ENCODE data around the gene FNDC10. TPM values are rescaled to one million over a fixed set of nuclear protein-coding genes. Genes with fewer than 3 reads are reported as not detected.

FNDC10 gene
- polyA plus RNA-seq, 1 experiment, result 1.4 TPM

DNA sequence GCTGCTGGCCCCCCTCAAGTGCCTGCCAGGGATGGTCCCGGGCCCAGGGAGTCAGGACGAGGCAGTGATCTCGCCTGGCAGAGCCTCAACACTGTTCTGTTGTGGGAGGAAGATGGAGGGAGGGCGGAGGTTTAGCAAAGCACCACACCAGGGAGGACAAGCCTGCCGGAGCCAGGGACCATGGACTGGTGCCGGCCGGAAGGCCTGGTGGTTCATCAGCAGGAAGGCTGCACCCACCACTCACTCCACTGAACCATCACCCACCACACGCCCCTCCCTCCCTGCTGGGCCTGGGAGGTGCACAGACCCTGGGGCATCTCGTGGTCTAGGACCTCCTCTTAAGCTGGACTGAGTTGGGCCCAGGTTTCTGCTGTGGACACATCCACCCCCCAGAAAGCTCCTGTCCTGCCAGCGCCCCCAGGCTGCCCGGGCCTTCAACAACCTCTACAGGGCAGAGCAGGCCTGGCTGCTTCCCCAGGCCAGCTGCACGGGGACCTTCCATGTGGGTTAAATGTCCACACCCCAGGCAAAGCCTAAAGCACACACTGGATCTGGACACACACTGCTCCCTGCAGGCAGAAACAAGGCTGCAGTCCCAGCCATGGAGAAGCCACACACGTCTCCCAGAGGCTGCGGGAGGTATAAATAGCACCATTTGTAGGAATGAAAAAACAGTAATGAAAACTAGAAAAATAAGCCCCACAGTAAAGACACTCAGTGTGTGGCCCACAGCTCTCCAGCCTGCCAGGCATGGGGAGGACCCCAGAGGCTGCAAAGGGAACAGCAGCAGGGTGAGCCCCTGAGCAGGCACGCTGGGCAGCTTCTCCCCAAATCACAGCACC, 49.1 kb downstream of the FNDC10 start:
- H3K9me3 ChIP-seq (ENCODE audit: control insufficient read depth, insufficient read depth, low read length), result no peaks in the 10 kb centered on the region
- H3K27ac ChIP-seq (ENCODE audit: low read depth, low read length), result no peak overlapping the region
- TF ChIP-seq, protein P1, sequence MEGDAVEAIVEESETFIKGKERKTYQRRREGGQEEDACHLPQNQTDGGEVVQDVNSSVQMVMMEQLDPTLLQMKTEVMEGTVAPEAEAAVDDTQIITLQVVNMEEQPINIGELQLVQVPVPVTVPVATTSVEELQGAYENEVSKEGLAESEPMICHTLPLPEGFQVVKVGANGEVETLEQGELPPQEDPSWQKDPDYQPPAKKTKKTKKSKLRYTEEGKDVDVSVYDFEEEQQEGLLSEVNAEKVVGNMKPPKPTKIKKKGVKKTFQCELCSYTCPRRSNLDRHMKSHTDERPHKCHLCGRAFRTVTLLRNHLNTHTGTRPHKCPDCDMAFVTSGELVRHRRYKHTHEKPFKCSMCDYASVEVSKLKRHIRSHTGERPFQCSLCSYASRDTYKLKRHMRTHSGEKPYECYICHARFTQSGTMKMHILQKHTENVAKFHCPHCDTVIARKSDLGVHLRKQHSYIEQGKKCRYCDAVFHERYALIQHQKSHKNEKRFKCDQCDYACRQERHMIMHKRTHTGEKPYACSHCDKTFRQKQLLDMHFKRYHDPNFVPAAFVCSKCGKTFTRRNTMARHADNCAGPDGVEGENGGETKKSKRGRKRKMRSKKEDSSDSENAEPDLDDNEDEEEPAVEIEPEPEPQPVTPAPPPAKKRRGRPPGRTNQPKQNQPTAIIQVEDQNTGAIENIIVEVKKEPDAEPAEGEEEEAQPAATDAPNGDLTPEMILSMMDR (IDR thresholded peaks at IDR 0.05; ENCODE audit: low read depth, low read length), result peak; percentile 53
- H3K4me3 ChIP-seq (ENCODE audit: low read depth, low read length), result no peak overlapping the region
- POLR2A ChIA-PET, result no interaction called here
- DNase-seq (ENCODE audit: low read depth, low spot score), result no peak
- H3K27me3 ChIP-seq (ENCODE audit: control insufficient read depth, insufficient read depth, low read length), result no peaks in the 10 kb centered on the region
- CTCF ChIA-PET, result interaction anchor here (1.3 kb wide), 1 partner anchor 9 kb away, joined by 5 read pairs; no protein-coding TSS in a partner anchor

DNA sequence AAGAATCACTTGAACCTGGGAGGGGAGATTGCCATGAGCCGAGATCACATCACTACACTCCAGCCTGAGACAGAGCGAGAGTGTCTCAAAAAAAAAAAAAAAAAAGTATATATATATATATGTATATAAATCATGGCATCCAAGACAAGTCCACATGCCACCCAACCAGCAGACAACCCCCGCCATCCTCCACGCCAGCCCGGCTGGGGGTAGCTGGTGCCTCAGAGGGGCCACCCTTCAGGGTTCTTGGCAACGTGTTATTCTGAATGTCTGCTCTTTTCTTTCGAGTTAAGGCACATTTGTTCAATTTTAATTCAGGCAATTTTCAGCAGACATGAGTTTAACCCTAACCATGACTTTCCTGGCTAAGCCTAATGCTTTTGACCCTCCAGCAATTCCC, 49.8 kb downstream of the FNDC10 start:
- Histone ChIP-seq H3K4me3 (ENCODE audit: low read depth, low read length) (no peak overlapping the region), H3K27ac (ENCODE audit: low read depth, low read length) (no peak overlapping the region), H3K27me3 (ENCODE audit: control insufficient read depth, insufficient read depth, low read length) (no peaks in the 10 kb centered on the region), H3K9me3 (ENCODE audit: control insufficient read depth, insufficient read depth, low read length) (no peaks in the 10 kb centered on the region)
- ChIA-PET POLR2A (no interaction called here), CTCF (interaction anchor here (0.6 kb wide), 1 partner anchor 13 kb away, joined by 3 read pairs; no protein-coding TSS in a partner anchor)
- DNase-seq (ENCODE audit: low read depth, low spot score), result no peak
- TF ChIP-seq, protein P1 (IDR thresholded peaks at IDR 0.05; ENCODE audit: low read depth, low read length), result no peak

DNA sequence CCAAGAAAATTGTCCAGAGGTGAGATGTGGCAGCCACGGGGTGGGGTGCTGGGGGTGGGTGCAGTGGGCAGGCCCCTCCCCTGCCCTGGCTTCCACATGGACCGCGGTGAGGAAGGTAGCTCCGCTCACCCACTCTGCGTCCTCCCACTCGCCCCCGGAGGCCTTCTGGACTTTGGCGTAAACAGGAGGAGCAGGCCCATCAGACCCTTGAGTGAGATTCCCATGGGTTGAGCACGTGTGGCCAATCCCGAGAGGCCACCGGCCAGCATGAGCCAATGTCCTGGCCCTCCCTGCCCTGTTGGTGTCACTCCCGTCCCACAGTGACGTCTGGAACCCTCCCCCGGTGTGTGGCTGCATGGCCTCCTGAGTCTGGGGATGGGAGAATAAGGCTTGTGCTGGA, 51.3 kb downstream of the FNDC10 start:
- TF ChIP-seq, protein P1 (IDR thresholded peaks at IDR 0.05; ENCODE audit: low read depth, low read length), result no peak
- ChIA-PET CTCF (no interaction called here), POLR2A (interaction anchor here (0.8 kb wide), 1 partner anchor 13 kb away, joined by 5 read pairs; no protein-coding TSS in a partner anchor)
- H3K9me3 ChIP-seq (ENCODE audit: control insufficient read depth, insufficient read depth, low read length), result no peaks in the 10 kb centered on the region; the same call in 1 of the 2 replicates
- no peak overlapping the region for H3K27ac ChIP-seq (ENCODE audit: low read depth, low read length)
- no peak overlapping the region for H3K4me3 ChIP-seq (ENCODE audit: low read depth, low read length)
- no peak for DNase-seq (ENCODE audit: low read depth, low spot score)
- no peaks in the 10 kb centered on the region for H3K27me3 ChIP-seq (ENCODE audit: control insufficient read depth, insufficient read depth, low read length)

Other genes with a start within 250 kb of the FNDC10 start
- gene MXRA8, start 241.6 kb downstream of the FNDC10 start, polyA plus RNA-seq (2011; rRNA removed), result 186 and 275 TPM in 2 replicates
- gene AURKAIP1, start 224.9 kb downstream of the FNDC10 start, polyA plus RNA-seq (2011; rRNA removed), result 54.3 and 71.2 TPM in 2 replicates
- gene CCNL2, start 200.8 kb downstream of the FNDC10 start, polyA plus RNA-seq (2011; rRNA removed), result 169 and 181 TPM in 2 replicates
- 131 and 140 TPM in 2 replicates for gene MRPL20, start 192.8 kb downstream of the FNDC10 start, polyA plus RNA-seq (2011; rRNA removed)
- 0.16 and 0.24 TPM in 2 replicates for gene ANKRD65, start 178.9 kb downstream of the FNDC10 start, polyA plus RNA-seq (2011; rRNA removed)
- gene VWA1, start 164.4 kb downstream of the FNDC10 start, polyA plus RNA-seq (2011; rRNA removed), result 3.9 and 5.3 TPM in 2 replicates
- 0.04 TPM in 1 of 2 replicates, not detected in the other for gene ATAD3C, start 150.4 kb downstream of the FNDC10 start, polyA plus RNA-seq (2011; rRNA removed)
- gene ATAD3B, start 128.4 kb downstream of the FNDC10 start, polyA plus RNA-seq (2011; rRNA removed), result 7.7 and 10.2 TPM in 2 replicates
- gene ATAD3A, start 88.0 kb downstream of the FNDC10 start, polyA plus RNA-seq (2011; rRNA removed), result 8.5 and 11.0 TPM in 2 replicates
- 5.1 and 7.2 TPM in 2 replicates for gene TMEM240, start 59.5 kb downstream of the FNDC10 start, polyA plus RNA-seq (2011; rRNA removed)
- gene SSU72, start 25.3 kb downstream of the FNDC10 start, polyA plus RNA-seq (2011; rRNA removed), result 104 and 113 TPM in 2 replicates
- gene MIB2, start 15.4 kb upstream of the FNDC10 start, polyA plus RNA-seq (2011; rRNA removed), result 9.4 and 14.0 TPM in 2 replicates
- gene MMP23B, start 32.0 kb upstream of the FNDC10 start, polyA plus RNA-seq (2011; rRNA removed), result 4.9 and 7.1 TPM in 2 replicates
- gene CDK11B, start 58.9 kb upstream of the FNDC10 start, polyA plus RNA-seq (2011; rRNA removed), result 6.7 and 13.3 TPM in 2 replicates
- gene SLC35E2B, start 92.7 kb upstream of the FNDC10 start, polyA plus RNA-seq (2011; rRNA removed), result 30.5 and 36.4 TPM in 2 replicates
- 6.0 and 10.6 TPM in 2 replicates for gene CDK11A, start 124.2 kb upstream of the FNDC10 start, polyA plus RNA-seq (2011; rRNA removed)
- gene NADK, start 178.3 kb upstream of the FNDC10 start, polyA plus RNA-seq (2011; rRNA removed), result 37.8 and 39.8 TPM in 2 replicates